ENCODE data around the gene RAB7A. TPM values are rescaled to one million over a fixed set of nuclear protein-coding genes. Genes with fewer than 3 reads are reported as not detected.

The RAB7A gene
- total and polyA plus RNA-seq, 4 donors: 127 to 271 (median 209) TPM

GRCh38 chr3:128788268-128788869, 62.4 kb downstream of the RAB7A start:
- H3K4me3 ChIP-seq: no peak overlapping the region
- H3K27ac ChIP-seq (ENCODE audit: low read depth in 1 of 2, low read length in 1 of 2): no peak overlapping the region
- 79 to 89% methylated on average over 5 of the region's 5 CpGs for WGBS, 2 donors
- peaks cover 0 to 46% (median 7%) of the 10 kb centered on the region in 5 donors for H3K4me1 ChIP-seq (ENCODE audit: control insufficient read depth in 5 of 5, insufficient read depth in 5 of 5, low read length in 5 of 5)
- no peaks in the 10 kb centered on the region for H3K9me3 ChIP-seq (ENCODE audit: control insufficient read depth in 4 of 4, insufficient read depth in 3 of 4, low read length in 3 of 4)
- H3K27me3 ChIP-seq (ENCODE audit: control insufficient read depth in 3 of 3, insufficient read depth in 3 of 3, low read length in 2 of 3): no peaks in the 10 kb centered on the region
- ATAC-seq (ENCODE audit: insufficient read depth, low FRiP score) (no peak), DNase-seq (no peak)
- no peak for TF ChIP-seq CTCF (IDR thresholded peaks at IDR 0.05; ENCODE audit: control extremely low read depth, extremely low read depth)
- H3K9ac ChIP-seq (ENCODE audit: insufficient read depth in 1 of 2, low read length in 2 of 2): no peak overlapping the region
- no peaks in the 10 kb centered on the region for H3K36me3 ChIP-seq (ENCODE audit: control insufficient read depth in 4 of 4, insufficient read depth in 4 of 4, low read length in 4 of 4)

GRCh38 chr3:128794067-128794768, 68.2 kb downstream of the RAB7A start:
- H3K9ac ChIP-seq (ENCODE audit: insufficient read depth in 1 of 2, low read length in 2 of 2): no peak overlapping the region
- no peak for TF ChIP-seq CTCF (IDR thresholded peaks at IDR 0.05; ENCODE audit: control extremely low read depth, extremely low read depth)
- H3K36me3 ChIP-seq (ENCODE audit: control insufficient read depth in 4 of 4, insufficient read depth in 4 of 4, low read length in 4 of 4): peaks cover 16 to 22% (median 17%) of the 10 kb centered on the region in 4 donors
- peak overlapping the region in 1 of 2 donors; percentile 67 for H3K27ac ChIP-seq (ENCODE audit: low read depth in 1 of 2, low read length in 1 of 2)
- 93 to 100% methylated on average over 2 of the region's 2 CpGs for WGBS, 2 donors
- ATAC-seq (ENCODE audit: insufficient read depth, low FRiP score) (peak; percentile 55), DNase-seq (no peak)
- H3K27me3 ChIP-seq (ENCODE audit: control insufficient read depth in 3 of 3, insufficient read depth in 3 of 3, low read length in 2 of 3): no peaks in the 10 kb centered on the region
- peaks cover 0 to 19% (median 8%) of the 10 kb centered on the region in 5 donors for H3K4me1 ChIP-seq (ENCODE audit: control insufficient read depth in 5 of 5, insufficient read depth in 5 of 5, low read length in 5 of 5)
- no peak overlapping the region for H3K4me3 ChIP-seq
- no peaks in the 10 kb centered on the region for H3K9me3 ChIP-seq (ENCODE audit: control insufficient read depth in 4 of 4, insufficient read depth in 3 of 4, low read length in 3 of 4)

- Histone ChIP-seq H3K9me3 (ENCODE audit: control insufficient read depth in 4 of 4, insufficient read depth in 3 of 4, low read length in 3 of 4) (no peaks in the 10 kb centered on the region), H3K4me1 (ENCODE audit: control insufficient read depth in 5 of 5, insufficient read depth in 5 of 5, low read length in 5 of 5) (peaks cover 0 to 23% (median 6%) of the 10 kb centered on the region in 5 donors), H3K9ac (ENCODE audit: insufficient read depth in 1 of 2, low read length in 2 of 2) (peak overlapping the region in 1 of 2 donors; percentile 46), H3K27ac (ENCODE audit: low read depth in 1 of 2, low read length in 1 of 2) (peak overlapping the region in 1 of 2 donors; percentile 67), H3K4me3 (no peak overlapping the region), H3K27me3 (ENCODE audit: control insufficient read depth in 3 of 3, insufficient read depth in 3 of 3, low read length in 2 of 3) (no peaks in the 10 kb centered on the region), H3K36me3 (ENCODE audit: control insufficient read depth in 4 of 4, insufficient read depth in 4 of 4, low read length in 4 of 4) (peaks cover 21 to 29% (median 23%) of the 10 kb centered on the region in 4 donors)
- 58 to 66% methylated on average over 8 of the region's 8 CpGs for WGBS, 2 donors
- DNase-seq (peak; percentile 68 to 80 (median 79)), ATAC-seq (ENCODE audit: insufficient read depth, low FRiP score) (peak; percentile 90)
- peak; percentile 62 for TF ChIP-seq CTCF (IDR thresholded peaks at IDR 0.05; ENCODE audit: control extremely low read depth, extremely low read depth)
These were observed 69.0 kb downstream of the RAB7A start for GRCh38 chr3:128794770-128795649.
